NCI-H2196 (cell line): ENCODE data around the gene ZNF83.
"Not testable (repeated sequence)": the region's sequence is repeated elsewhere in the genome, so short reads cannot be mapped to it uniquely, and the experiment has no call there.

Experiments
- DNase-seq: peaks from one replicate; lab custom pipeline; 2025; ENCODE audit not compliant: unreplicated experiment; lab: John Stamatoyannopoulos, UW

Gene ZNF83

GRCh38 chr19:52640916-52641315 is 2.8 kb upstream of the ZNF83 start:
- no peak for DNase-seq

- DNase-seq, result no peak
Measured at GRCh38 chr19:52639996-52640395, 1.8 kb upstream of the ZNF83 start.

GRCh38 chr19:52638601-52639000 is 446 bp upstream of the ZNF83 start:
- DNase-seq, result no peak

DNA sequence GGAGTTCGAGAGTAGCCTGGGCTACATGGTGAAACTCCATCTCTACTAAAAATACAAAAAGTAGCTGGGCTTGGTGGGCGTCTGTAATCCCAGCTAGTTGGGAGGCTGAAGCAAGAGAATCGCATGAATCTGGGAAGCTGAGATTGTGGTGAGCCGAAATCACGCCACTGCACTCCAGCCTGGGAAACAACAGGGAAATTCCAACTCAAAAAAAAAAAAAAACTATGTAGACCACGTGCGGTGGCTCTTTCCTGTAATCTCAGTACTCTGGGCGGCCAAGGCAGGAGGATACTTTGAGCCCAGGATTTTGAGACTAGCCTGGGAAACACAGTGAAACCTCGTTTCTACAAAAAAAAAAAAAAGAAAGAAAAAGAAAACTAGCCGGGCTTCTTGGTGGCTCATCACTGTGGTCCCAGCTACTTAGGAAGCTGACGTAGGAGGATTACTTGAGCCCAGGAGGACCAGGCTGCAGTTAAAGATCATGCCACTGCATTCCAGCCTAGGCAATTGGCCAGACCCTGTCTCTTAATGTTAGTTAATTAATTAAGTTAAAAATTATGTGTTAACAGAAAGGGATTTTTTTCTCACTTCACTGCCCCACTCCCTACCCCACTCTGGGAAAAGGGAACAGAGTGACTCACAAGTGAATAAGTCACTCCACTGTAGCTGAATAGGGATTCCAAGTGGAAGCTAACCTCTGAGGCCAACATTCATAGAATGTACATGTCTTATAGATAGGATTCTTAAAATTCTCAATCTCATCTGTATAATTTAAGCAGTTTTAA is 2.2 kb downstream of the ZNF83 start:
- DNase-seq, result no peak

- not testable (repeated sequence) for DNase-seq
Measured at GRCh38 chr19:52627441-52627840, 10.7 kb downstream of the ZNF83 start.

- no peak for DNase-seq
Measured at GRCh38 chr19:52626915-52627314, 11.2 kb downstream of the ZNF83 start.

- DNase-seq, result no peak
Measured at GRCh38 chr19:52622261-52622660, 15.9 kb downstream of the ZNF83 start.

DNA sequence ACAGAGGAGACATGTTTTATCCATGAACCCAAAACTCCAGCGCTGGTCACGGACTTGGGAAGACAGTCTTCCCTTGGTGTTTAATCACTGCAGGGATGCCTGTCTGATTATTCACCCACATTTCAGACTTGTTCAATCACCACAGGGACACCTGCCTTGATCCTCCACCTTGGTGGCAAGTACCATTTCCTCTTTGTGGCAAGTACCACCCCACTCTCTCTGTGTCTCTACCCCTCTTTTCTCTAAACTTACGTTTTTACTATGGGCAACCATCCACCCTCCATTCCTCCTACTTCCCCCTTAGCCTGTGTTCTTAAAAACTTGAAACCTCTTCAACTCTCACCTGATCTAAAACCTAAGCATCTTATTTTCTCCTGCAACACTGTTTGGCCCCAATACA is 16.8 kb downstream of the ZNF83 start:
- no peak for DNase-seq

DNA sequence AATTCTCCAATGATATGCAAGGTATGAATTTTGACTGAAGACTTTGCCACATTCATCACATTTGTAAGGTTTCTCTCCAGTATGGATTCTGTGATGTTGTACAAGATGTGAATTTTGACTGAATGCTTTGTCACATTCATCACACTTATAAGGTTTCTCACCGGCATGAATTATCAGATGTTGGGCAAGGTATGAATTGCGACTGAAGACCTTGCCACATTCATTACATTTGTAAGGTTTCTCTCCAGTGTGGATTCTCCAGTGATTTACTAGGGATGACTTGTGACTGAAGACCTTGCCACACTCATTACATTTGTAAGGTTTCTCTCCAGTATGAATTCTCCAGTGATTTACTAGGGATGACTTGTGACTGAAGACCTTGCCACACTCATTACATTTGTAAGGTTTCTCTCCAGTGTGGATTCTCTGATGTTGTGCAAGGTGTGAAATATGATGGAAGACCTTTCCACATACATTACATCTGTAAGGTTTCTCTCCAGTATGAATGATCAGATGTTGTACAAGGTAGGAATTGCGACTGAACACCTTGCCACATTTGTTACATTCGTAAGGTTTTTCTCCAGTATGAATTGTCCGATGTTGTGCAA is 24.8 kb downstream of the ZNF83 start:
- no peak for DNase-seq

DNA sequence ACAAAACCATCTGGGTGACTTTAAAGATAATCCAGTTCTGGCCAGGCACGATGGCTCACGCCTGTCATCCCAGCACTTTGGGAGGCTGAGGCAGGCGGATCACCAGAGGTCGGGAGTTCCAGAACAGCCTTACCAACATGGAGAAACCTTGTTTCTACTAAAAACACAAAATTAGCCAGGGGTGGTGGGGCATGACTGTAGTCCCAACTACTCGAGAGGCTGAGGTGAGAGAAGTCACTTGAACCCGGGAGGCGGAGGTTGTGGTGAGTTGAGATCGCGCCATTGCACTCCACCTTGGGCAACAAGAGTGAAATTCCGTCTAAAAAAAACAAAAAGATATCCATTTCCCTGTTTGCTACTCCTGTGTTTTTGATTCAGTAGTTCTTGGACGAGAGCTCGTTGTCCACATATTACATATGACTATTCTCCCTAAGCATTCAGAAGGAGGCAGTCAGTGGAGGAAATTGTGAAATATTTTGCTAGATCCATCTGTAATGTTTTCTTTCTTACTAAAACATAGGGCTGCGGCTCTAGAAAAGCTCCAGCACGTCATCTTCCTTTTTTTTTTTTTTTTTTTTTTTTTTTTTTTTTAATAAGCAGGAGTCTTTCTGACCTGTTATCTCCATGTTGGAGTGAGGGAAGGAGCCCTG is 34.5 kb downstream of the ZNF83 start:
- no peak for DNase-seq

DNA sequence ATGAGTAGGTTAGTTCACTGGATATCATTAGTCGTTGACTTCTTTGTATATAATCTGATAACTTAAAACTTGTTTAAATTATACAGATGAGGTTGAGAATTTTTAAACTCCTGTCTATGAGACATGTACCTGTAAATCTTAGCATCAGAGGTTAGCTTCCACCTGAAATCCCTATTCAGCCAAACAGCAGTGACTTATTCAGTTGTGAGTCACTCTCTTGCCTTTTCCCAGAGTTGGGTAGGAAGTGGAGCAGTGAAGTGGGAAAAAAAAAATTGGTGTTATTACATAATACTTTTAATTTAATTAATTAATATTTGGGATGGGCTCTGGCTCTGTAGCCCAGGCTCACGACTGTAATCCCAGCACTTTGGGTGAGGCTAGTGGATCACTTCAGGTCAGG is 35.2 kb downstream of the ZNF83 start:
- DNase-seq, result no peak

DNA sequence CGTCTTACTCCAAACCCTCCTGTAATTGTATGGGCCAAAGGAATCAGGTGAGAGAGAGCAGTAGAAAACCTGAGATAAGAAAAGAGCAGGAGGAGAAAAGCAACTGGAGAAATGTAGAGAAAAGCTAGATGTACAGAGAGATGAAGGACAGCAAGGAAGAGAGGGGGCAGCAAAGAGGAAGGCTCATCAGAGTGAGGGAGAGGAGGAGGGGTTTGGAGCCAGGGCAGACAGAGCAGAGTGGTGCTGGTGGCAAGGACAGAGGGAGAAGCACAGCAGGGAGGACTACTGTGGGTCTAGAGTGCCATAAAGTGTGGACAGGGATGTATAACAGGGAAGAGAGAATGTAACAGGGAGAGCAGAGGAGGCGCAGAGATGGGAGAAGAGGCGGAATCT is 36.2 kb downstream of the ZNF83 start:
- not testable (repeated sequence) for DNase-seq

- peak; percentile 82 for DNase-seq
Measured at GRCh38 chr19:52601025-52601973, 36.9 kb downstream of the ZNF83 start.

GRCh38 chr19:52600639-52601024 is 37.5 kb downstream of the ZNF83 start:
- no peak for DNase-seq

- no peak for DNase-seq
Measured at GRCh38 chr19:52599241-52599640, 38.9 kb downstream of the ZNF83 start.

DNA sequence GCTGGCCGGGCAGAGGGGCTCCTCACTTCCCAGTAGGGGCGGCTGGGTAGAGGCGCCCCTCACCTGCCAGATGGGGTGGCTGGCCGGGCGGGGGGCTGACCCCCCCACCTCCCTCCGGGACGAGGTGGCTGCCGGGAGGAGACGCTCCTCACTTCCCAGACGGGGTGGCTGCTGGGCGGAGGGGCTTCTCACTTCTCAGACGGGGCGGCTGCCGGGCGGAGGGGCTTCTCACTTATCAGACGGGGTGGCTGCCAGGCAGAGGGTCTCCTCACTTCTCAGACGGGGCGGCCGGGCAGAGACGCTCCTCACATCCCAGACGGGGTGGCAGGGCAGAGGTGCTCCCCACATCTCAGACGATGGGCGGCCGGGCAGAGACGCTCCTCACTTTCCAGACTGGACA is 44.7 kb downstream of the ZNF83 start:
- not testable (repeated sequence) for DNase-seq

DNA sequence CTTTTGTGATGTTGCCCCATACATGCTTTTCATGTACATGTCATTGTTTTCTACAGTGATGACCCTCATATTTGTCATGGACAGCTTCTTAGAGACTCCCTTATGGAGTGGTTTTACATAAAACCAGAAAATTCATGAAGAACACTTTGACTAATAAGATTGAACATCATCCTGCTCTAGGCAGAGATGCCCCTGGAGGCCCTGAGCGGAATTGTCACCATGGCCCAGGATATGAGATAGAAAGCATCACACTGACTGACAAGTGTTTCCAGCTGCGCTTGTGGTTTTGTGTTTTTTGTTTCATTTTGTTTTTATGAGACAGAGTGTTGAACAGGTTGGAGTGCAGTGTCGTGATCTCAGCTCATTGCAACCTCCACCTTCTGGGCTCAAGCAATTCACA is 45.9 kb downstream of the ZNF83 start:
- no peak for DNase-seq

GRCh38 chr19:52590728-52591127 is 47.4 kb downstream of the ZNF83 start:
- DNase-seq, result no peak

GRCh38 chr19:52585604-52586003 is 52.6 kb downstream of the ZNF83 start:
- DNase-seq, result no peak

GRCh38 chr19:52584736-52585440 is 53.3 kb downstream of the ZNF83 start:
- DNase-seq, result no peak
